ENCODE results near the gene SLITRK6. TPM values are rescaled to one million over a fixed set of nuclear protein-coding genes. Genes with fewer than 3 reads are reported as not detected.

Gene SLITRK6, protein sequence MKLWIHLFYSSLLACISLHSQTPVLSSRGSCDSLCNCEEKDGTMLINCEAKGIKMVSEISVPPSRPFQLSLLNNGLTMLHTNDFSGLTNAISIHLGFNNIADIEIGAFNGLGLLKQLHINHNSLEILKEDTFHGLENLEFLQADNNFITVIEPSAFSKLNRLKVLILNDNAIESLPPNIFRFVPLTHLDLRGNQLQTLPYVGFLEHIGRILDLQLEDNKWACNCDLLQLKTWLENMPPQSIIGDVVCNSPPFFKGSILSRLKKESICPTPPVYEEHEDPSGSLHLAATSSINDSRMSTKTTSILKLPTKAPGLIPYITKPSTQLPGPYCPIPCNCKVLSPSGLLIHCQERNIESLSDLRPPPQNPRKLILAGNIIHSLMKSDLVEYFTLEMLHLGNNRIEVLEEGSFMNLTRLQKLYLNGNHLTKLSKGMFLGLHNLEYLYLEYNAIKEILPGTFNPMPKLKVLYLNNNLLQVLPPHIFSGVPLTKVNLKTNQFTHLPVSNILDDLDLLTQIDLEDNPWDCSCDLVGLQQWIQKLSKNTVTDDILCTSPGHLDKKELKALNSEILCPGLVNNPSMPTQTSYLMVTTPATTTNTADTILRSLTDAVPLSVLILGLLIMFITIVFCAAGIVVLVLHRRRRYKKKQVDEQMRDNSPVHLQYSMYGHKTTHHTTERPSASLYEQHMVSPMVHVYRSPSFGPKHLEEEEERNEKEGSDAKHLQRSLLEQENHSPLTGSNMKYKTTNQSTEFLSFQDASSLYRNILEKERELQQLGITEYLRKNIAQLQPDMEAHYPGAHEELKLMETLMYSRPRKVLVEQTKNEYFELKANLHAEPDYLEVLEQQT
- 0.15 to 0.26 TPM (median 0.17 TPM) in 5 replicates for total RNA-seq (2022; extraction: Qiagen RNA extraction)

DNA sequence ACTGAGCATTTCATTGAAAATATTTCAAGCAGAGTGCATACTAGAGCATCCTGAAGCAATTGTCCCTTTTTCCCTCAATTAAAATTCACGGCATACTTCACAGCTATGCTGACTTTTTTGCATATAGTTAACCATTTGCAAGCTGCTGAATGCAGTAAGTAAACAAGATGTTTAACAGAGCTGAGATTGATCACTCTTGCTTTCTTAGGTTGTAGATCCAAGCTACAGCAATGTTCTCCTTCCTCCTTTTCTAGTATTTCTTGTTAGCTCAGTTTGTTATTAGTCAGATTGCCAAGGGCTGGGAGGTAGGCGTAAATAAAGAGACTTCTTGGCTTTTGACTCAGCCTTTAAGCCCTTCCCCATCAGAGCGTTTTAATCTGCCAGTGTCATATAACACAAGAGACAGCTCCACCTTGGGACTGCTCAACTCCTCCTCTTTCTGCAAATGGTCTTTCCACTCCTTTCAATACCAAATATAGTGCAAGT is at the start of gene SLITRK6:
Gene SLITRK6, minus strand, starts transcription at position 323 of the 486 bp plus-strand sequence. CDS start 2,911 bp downstream, outside the sequence.

All from A549 treated with dexamethasone at 1 μM for 4 hours (cell line).